Motor neuron (in vitro differentiated cells): Measurements from ENCODE around the gene TUT1. TPM values are rescaled to one million over a fixed set of nuclear protein-coding genes. Genes with fewer than 3 reads are reported as not detected.
A peak's percentile ranks its signal among the peaks of the same experiment; 100 is the strongest.
"Not testable (repeated sequence)": the region's sequence is repeated elsewhere in the genome, so short reads cannot be mapped to it uniquely, and the experiment has no call there.

Source experiments
- ATAC-seq, 8 experiments: fragments of 200-7000 bp; cut with Tn5 transposase; replicated peaks in 6 of 8; 2 replicates each; pipeline ENCODE4 v1.8.0; 2021; ENCODE audit warnings: mild to moderate bottlenecking in 8 of 8, moderate library complexity in 8 of 8
- H3K27ac ChIP-seq, 2 donors: fragments of 250-450 bp; sonication (Bioruptor Pico); 2 replicates each; pipeline ENCODE4 v1.9.0; 2021; ENCODE audit warnings: antibody characterized with exemption in 2 of 2, mild to moderate bottlenecking in 2 of 2, moderate library complexity in 1 of 2
- H3K4me1 ChIP-seq, 2 donors: fragments of 250-450 bp; sonication (Bioruptor Pico); replicated peaks in 1 of 2; 2 replicates each; pipeline ENCODE4 v1.6.1; 2021; ENCODE audit warnings: antibody characterized with exemption in 2 of 2, mild to moderate bottlenecking in 2 of 2, moderate library complexity in 1 of 2
- H3K4me3 ChIP-seq, 5 donors: fragments of 250-450 bp; sonication (Bioruptor Pico); 2 replicates each; pipeline ENCODE4 v1.9.0; 2021; ENCODE audit warnings: antibody characterized with exemption in 5 of 5, mild to moderate bottlenecking in 5 of 5, moderate library complexity in 4 of 5
- whole genome bisulfite sequencing, 10 experiments: fragments of 450-650 bp; shearing (Covaris generic); methylation state at CpG; one replicate each; pipeline ENCODE4 v1.0.0; 2022; 5-methylcytosine and 5-hydroxymethylcytosine counted together
- in situ Hi-C, 9 experiments: fragments of 400-800 bp; cut with MboI; loops; one replicate each; pipeline ENCODE4 v1.15.0; 2021; ENCODE audit warnings: low sequenced_read_pairs in 9 of 9, low pct_unique_long_range_greater_than_20kb in 2 of 9; ENCODE audit not compliant: unreplicated experiment in 9 of 9
- total RNA-seq, 8 experiments: library from RNA; unstranded; fragments of 300-600 nt; gene quantifications; 2 replicates each; pipeline versions ENCODE4 v1.2.3 to v1.2.4, GENCODE V29; 2022

TUT1 gene
- total RNA-seq, 8 experiments from 2014 or later, result 11.5 to 24.4 (median 17.3) TPM

GRCh38 chr11:62573006-62573591, 18.2 kb downstream of the TUT1 start:
- H3K4me3 ChIP-seq, result peak overlapping the region; percentile 54 to 68 (median 63)
- H3K27ac ChIP-seq, result peak overlapping the region; percentile 21 to 72
- in situ Hi-C loops, result loop anchor here in 2 of 9 experiments (25.0 kb wide), 2 partner anchors 161 to 186 kb away; partner anchors contain the start of gene SCGB1A1 (in 1 of the 2)
- peaks cover 15 to 19% of the 10 kb centered on the region in 2 donors for H3K4me1 ChIP-seq
- peak in 2 of 8 experiments; percentile 1 for ATAC-seq
- WGBS, 10 experiments, result 0 to 7% (median 0%) methylated on average over 4 to 21 of the region's 33 CpGs; no CpG with 5 or more reads in 2 of the 10 experiments

GRCh38 chr11:62572431-62572830, 18.9 kb downstream of the TUT1 start:
- Histone ChIP-seq H3K27ac (no peak overlapping the region), H3K4me3 (peak overlapping the region; percentile 54 to 68 (median 63)), H3K4me1 (peaks cover 15 to 19% of the 10 kb centered on the region in 2 donors)
- ATAC-seq, result no peak
- in situ Hi-C loops, result loop anchor here in 2 of 9 experiments (25.0 kb wide), 2 partner anchors 160 to 185 kb away; partner anchors contain the start of gene SCGB1A1 (in 1 of the 2)
- WGBS, 10 experiments, result 30 to 88% (median 63%) methylated on average over 2 to 6 of the region's 12 CpGs; no CpG with 5 or more reads in 3 of the 10 experiments

- ATAC-seq, H3K4me3 ChIP-seq, H3K27ac ChIP-seq: not testable (repeated sequence)
- 50 to 100% (median 100%) methylated on average over 1 to 3 of the region's 5 CpGs; no CpG with 5 or more reads in 4 of the 10 experiments for WGBS, 10 experiments
- in situ Hi-C loops, result loop anchor here in 2 of 9 experiments (25.0 kb wide), 2 partner anchors 159 to 184 kb away; partner anchors contain the start of gene SCGB1A1 (in 1 of the 2)
- H3K4me1 ChIP-seq, result peaks cover 15 to 19% of the 10 kb centered on the region in 2 donors
These were observed 19.8 kb downstream of the TUT1 start for GRCh38 chr11:62571493-62571892.

GRCh38 chr11:62570903-62571302, 20.4 kb downstream of the TUT1 start:
- 90 to 100% (median 100%) methylated on average over 1 to 2 of the region's 5 CpGs; no CpG with 5 or more reads in 4 of the 10 experiments for WGBS, 10 experiments
- not testable (repeated sequence) for H3K27ac ChIP-seq, ATAC-seq, H3K4me3 ChIP-seq
- in situ Hi-C loops, result loop anchor here in 2 of 9 experiments (25.0 kb wide), 2 partner anchors 159 to 184 kb away; partner anchors contain the start of gene SCGB1A1 (in 1 of the 2)
- H3K4me1 ChIP-seq, result peaks cover 15 to 19% of the 10 kb centered on the region in 2 donors

- no peak for ATAC-seq
- 44 to 100% (median 100%) methylated on average over 1 of the region's 1 CpG; no CpG with 5 or more reads in 3 of the 10 experiments for WGBS, 10 experiments
- in situ Hi-C loops, result loop anchor here in 2 of 9 experiments (25.0 kb wide), 2 partner anchors 157 to 182 kb away; partner anchors contain the start of gene SCGB1A1 (in 1 of the 2)
These were observed 21.7 kb downstream of the TUT1 start for GRCh38 chr11:62569611-62570010.

GRCh38 chr11:62567018-62567633, 24.2 kb downstream of the TUT1 start:
- in situ Hi-C loops, result loop anchor here in 2 of 9 experiments (25.0 kb wide), 2 partner anchors 155 to 180 kb away; partner anchors contain the start of gene SCGB1A1 (in 1 of the 2)

More at GRCh38 chr11:62569611-62570010, 21.7 kb downstream of the TUT1 start:
- Histone ChIP-seq H3K4me3 (no peak overlapping the region), H3K27ac (no peak overlapping the region), H3K4me1 (peaks cover 6 to 8% of the 10 kb centered on the region in 2 donors)

GRCh38 chr11:62566247-62566646, 25.1 kb downstream of the TUT1 start:
- no peak overlapping the region for H3K27ac ChIP-seq
- H3K4me3 ChIP-seq, result no peak overlapping the region
- in situ Hi-C loops, result loop anchor here in 2 of 9 experiments (25.0 kb wide), 2 partner anchors 154 to 179 kb away; partner anchors contain the start of gene SCGB1A1 (in 1 of the 2)
- no peak for ATAC-seq
- WGBS, 10 experiments, result 63 to 100% (median 92%) methylated on average over 1 to 8 of the region's 8 CpGs; no CpG with 5 or more reads in 2 of the 10 experiments
- H3K4me1 ChIP-seq, result peaks cover 2% of the 10 kb centered on the region in 2 donors

More at GRCh38 chr11:62567018-62567633, 24.2 kb downstream of the TUT1 start:
- H3K4me3 ChIP-seq, result no peak overlapping the region
- no peak overlapping the region for H3K27ac ChIP-seq
- H3K4me1 ChIP-seq, result peaks cover under 1 to 1% of the 10 kb centered on the region in 2 donors
- ATAC-seq, result no peak
- WGBS, 10 experiments, result 71 to 100% (median 97%) methylated on average over 1 to 4 of the region's 8 CpGs; no CpG with 5 or more reads in 3 of the 10 experiments

- no peak overlapping the region for H3K27ac ChIP-seq
- no peak for ATAC-seq
- H3K4me3 ChIP-seq, result no peak overlapping the region
- peaks cover 2% of the 10 kb centered on the region in 2 donors for H3K4me1 ChIP-seq
- 14 to 100% (median 59%) methylated on average over 1 to 5 of the region's 5 CpGs; no CpG with 5 or more reads in 2 of the 10 experiments for WGBS, 10 experiments
- in situ Hi-C loops, result loop anchor here in 2 of 9 experiments (25.0 kb wide), 2 partner anchors 153 to 178 kb away; partner anchors contain the start of gene SCGB1A1 (in 1 of the 2)
These were observed 26.1 kb downstream of the TUT1 start for GRCh38 chr11:62565100-62565802.

- not testable (repeated sequence) for H3K4me1 ChIP-seq, ATAC-seq, H3K27ac ChIP-seq, H3K4me3 ChIP-seq
- in situ Hi-C loops, result loop anchor here in 2 of 9 experiments (25.0 kb wide), 2 partner anchors 149 to 174 kb away; partner anchors contain the start of gene SCGB1A1 (in 1 of the 2)
- WGBS, 10 experiments, result 13 to 100% (median 59%) methylated on average over 1 to 3 of the region's 3 CpGs
These were observed 29.6 kb downstream of the TUT1 start for GRCh38 chr11:62561677-62562230.

GRCh38 chr11:62560566-62561103, 30.7 kb downstream of the TUT1 start:
- Histone ChIP-seq H3K27ac (no peak overlapping the region), H3K4me1 (peaks cover 2 to 13% of the 10 kb centered on the region in 2 donors), H3K4me3 (no peak overlapping the region)
- in situ Hi-C loops, result loop anchor here in 2 of 9 experiments (25.0 kb wide), 2 partner anchors 148 to 173 kb away; partner anchors contain the start of gene SCGB1A1 (in 1 of the 2)
- WGBS, 10 experiments, result 0 to 100% (median 73%) methylated on average over 1 to 2 of the region's 2 CpGs; no CpG with 5 or more reads in 5 of the 10 experiments
- ATAC-seq, result peak; percentile 41 to 79 (median 66)

- peaks cover 2 to 18% of the 10 kb centered on the region in 2 donors for H3K4me1 ChIP-seq
- not testable (repeated sequence) for H3K4me3 ChIP-seq, H3K27ac ChIP-seq, ATAC-seq
- in situ Hi-C loops, result loop anchor here in 4 of 9 experiments (10.0 to 25.0 kb wide), 4 partner anchors 135 to 172 kb away; partner anchors contain the start of gene SCGB1A1 (in 1 of the 4)
- WGBS, 10 experiments, result 40 to 90% methylated on average over 2 of the region's 5 CpGs; no CpG with 5 or more reads in 8 of the 10 experiments
These were observed 31.7 kb downstream of the TUT1 start for GRCh38 chr11:62559626-62560025.
